Immature natural killer cell (primary cell): Measurements from ENCODE around the gene GALR3. TPM values are rescaled to one million over a fixed set of nuclear protein-coding genes. Genes with fewer than 3 reads are reported as not detected.
A peak's percentile ranks its signal among the peaks of the same experiment; 100 is the strongest.

Experiments
- DNase-seq, 3 donors: peaks; one replicate each; pipeline ENCODE4 v3.0.0; 2022; ENCODE audit warnings: mixed read lengths in 1 of 3
- H3K27ac Mint-ChIP-seq, 6 donors: one replicate each; pipeline ENCODE4 v1.8.0; 2020; ENCODE audit warnings: mixed read lengths in 6 of 6, mild to moderate bottlenecking in 5 of 6, inconsistent platforms in 4 of 6, moderate library complexity in 3 of 6
- H3K27me3 Mint-ChIP-seq, 3 donors: one replicate each; pipeline ENCODE4 v1.8.0; 2020 to 2021; ENCODE audit warnings: low read depth in 3 of 3, mild to moderate bottlenecking in 3 of 3, mixed read lengths in 3 of 3, moderate library complexity in 3 of 3, inconsistent platforms in 1 of 3
- H3K36me3 Mint-ChIP-seq, 3 donors: one replicate each; pipeline ENCODE4 v1.8.0; 2020; ENCODE audit warnings: mixed read lengths in 3 of 3, inconsistent platforms in 2 of 3, mild to moderate bottlenecking in 2 of 3
- H3K4me1 Mint-ChIP-seq, 2 donors: one replicate each; pipeline ENCODE4 v1.8.0; 2020; ENCODE audit warnings: inconsistent platforms in 2 of 2, mild to moderate bottlenecking in 2 of 2, mixed read lengths in 2 of 2, moderate library complexity in 1 of 2
- H3K4me3 Mint-ChIP-seq, 5 donors: one replicate each; pipeline ENCODE4 v1.8.0; 2020; ENCODE audit warnings: mild to moderate bottlenecking in 5 of 5, mixed read lengths in 5 of 5, inconsistent platforms in 3 of 5, moderate library complexity in 3 of 5
- H3K9me3 Mint-ChIP-seq, 6 donors: one replicate each; pipeline ENCODE4 v1.8.0; 2020; ENCODE audit warnings: mild to moderate bottlenecking in 6 of 6, mixed read lengths in 6 of 6, inconsistent platforms in 4 of 6, moderate library complexity in 3 of 6
- polyA plus RNA-seq, 3 donors: library from polyadenylated mRNA; unstranded; fragments of 300-500 nt; fragmentation: Illumina TruSeq; gene quantifications; one replicate each; pipeline ENCODE4 v1.2.3, GENCODE V29; 2021

GALR3 gene
- polyA plus RNA-seq, 3 donors from 2014 or later, result not detected

GRCh38 chr22:37822079-37822833 lies 926 bp upstream of the GALR3 start:
- no peak for DNase-seq
- H3K9me3 Mint-ChIP-seq, result no peaks in the 10 kb centered on the region
- H3K4me3 Mint-ChIP-seq, result no peak overlapping the region
- peaks cover 5 to 13% (median 6%) of the 10 kb centered on the region in 3 donors for H3K27me3 Mint-ChIP-seq
- peaks cover 11 to 20% of the 10 kb centered on the region in 2 donors for H3K4me1 Mint-ChIP-seq
- H3K36me3 Mint-ChIP-seq, result no peaks in the 10 kb centered on the region
- H3K27ac Mint-ChIP-seq, result no peak overlapping the region

GRCh38 chr22:37824674-37825641 lies 1.8 kb downstream of the GALR3 start:
- Mint-ChIP-seq H3K9me3 (no peaks in the 10 kb centered on the region), H3K36me3 (peaks cover 0 to 7% (median 0%) of the 10 kb centered on the region in 3 donors), H3K27me3 (peaks cover 0 to 13% (median 6%) of the 10 kb centered on the region in 3 donors), H3K4me3 (peak overlapping the region; percentile 55 to 78 (median 68)), H3K27ac (no peak overlapping the region), H3K4me1 (peaks cover 0 to 6% of the 10 kb centered on the region in 2 donors)
- DNase-seq, result peak in 1 of 3 donors; percentile 21

GRCh38 chr22:37827056-37827455 lies 3.9 kb downstream of the GALR3 start:
- H3K36me3 Mint-ChIP-seq, result peaks cover 0 to 14% (median 3%) of the 10 kb centered on the region in 3 donors
- no peak for DNase-seq
- peak overlapping the region in 1 of 6 donors; percentile 61 for H3K27ac Mint-ChIP-seq
- H3K4me1 Mint-ChIP-seq, result peaks cover 0 to 4% of the 10 kb centered on the region in 2 donors
- H3K9me3 Mint-ChIP-seq, result no peaks in the 10 kb centered on the region
- peaks cover 0 to 7% (median 0%) of the 10 kb centered on the region in 3 donors for H3K27me3 Mint-ChIP-seq
- peak overlapping the region in 1 of 5 donors; percentile 46 for H3K4me3 Mint-ChIP-seq

- no peak for DNase-seq
- Mint-ChIP-seq H3K4me3 (no peak overlapping the region), H3K9me3 (no peaks in the 10 kb centered on the region), H3K27ac (peak overlapping the region in 1 of 6 donors; percentile 58), H3K36me3 (peaks cover 0 to 35% (median 7%) of the 10 kb centered on the region in 3 donors), H3K4me1 (peaks cover 0 to 2% of the 10 kb centered on the region in 2 donors), H3K27me3 (peaks cover 0 to 6% (median 2%) of the 10 kb centered on the region in 3 donors)
Measured at GRCh38 chr22:37830093-37830842, 7.1 kb downstream of the GALR3 start.

GRCh38 chr22:37831472-37831871 lies 8.3 kb downstream of the GALR3 start:
- no peaks in the 10 kb centered on the region for H3K4me1 Mint-ChIP-seq
- DNase-seq, result no peak
- no peak overlapping the region for H3K27ac Mint-ChIP-seq
- H3K36me3 Mint-ChIP-seq, result peaks cover 0 to 35% (median 7%) of the 10 kb centered on the region in 3 donors
- H3K4me3 Mint-ChIP-seq, result no peak overlapping the region
- H3K9me3 Mint-ChIP-seq, result no peaks in the 10 kb centered on the region
- peaks cover 0 to 3% (median 2%) of the 10 kb centered on the region in 3 donors for H3K27me3 Mint-ChIP-seq

- no peak for DNase-seq
- Mint-ChIP-seq H3K27ac (no peak overlapping the region), H3K4me1 (no peaks in the 10 kb centered on the region), H3K4me3 (no peak overlapping the region), H3K9me3 (no peaks in the 10 kb centered on the region), H3K27me3 (peaks cover 0 to 2% (median 2%) of the 10 kb centered on the region in 3 donors), H3K36me3 (peaks cover 0 to 38% (median 11%) of the 10 kb centered on the region in 3 donors)
Measured at GRCh38 chr22:37832022-37832857, 9.1 kb downstream of the GALR3 start.

GRCh38 chr22:37842015-37842793 lies 19.0 kb downstream of the GALR3 start:
- peaks cover 10 to 20% of the 10 kb centered on the region in 2 donors for H3K4me1 Mint-ChIP-seq
- H3K4me3 Mint-ChIP-seq, result peak overlapping the region; percentile 64 to 77 (median 70)
- no peaks in the 10 kb centered on the region for H3K9me3 Mint-ChIP-seq
- no peak for DNase-seq
- H3K27me3 Mint-ChIP-seq, result peaks cover 0 to 2% (median 1%) of the 10 kb centered on the region in 3 donors
- peak overlapping the region; percentile 69 to 95 (median 76) for H3K27ac Mint-ChIP-seq
- peaks cover 0 to 8% (median 2%) of the 10 kb centered on the region in 3 donors for H3K36me3 Mint-ChIP-seq

GRCh38 chr22:37843741-37844089 lies 20.5 kb downstream of the GALR3 start:
- no peaks in the 10 kb centered on the region for H3K9me3 Mint-ChIP-seq
- peaks cover 1 to 5% (median 2%) of the 10 kb centered on the region in 3 donors for H3K27me3 Mint-ChIP-seq
- H3K4me1 Mint-ChIP-seq, result peaks cover 14 to 30% of the 10 kb centered on the region in 2 donors
- H3K4me3 Mint-ChIP-seq, result peak overlapping the region; percentile 88 to 91 (median 89)
- H3K36me3 Mint-ChIP-seq, result no peaks in the 10 kb centered on the region
- no peak for DNase-seq
- H3K27ac Mint-ChIP-seq, result peak overlapping the region; percentile 76 to 95 (median 90)

- H3K36me3 Mint-ChIP-seq, result no peaks in the 10 kb centered on the region
- H3K4me3 Mint-ChIP-seq, result peak overlapping the region; percentile 81 to 93 (median 88)
- H3K9me3 Mint-ChIP-seq, result no peaks in the 10 kb centered on the region
- no peak for DNase-seq
- H3K27ac Mint-ChIP-seq, result peak overlapping the region; percentile 78 to 91 (median 88)
- peaks cover 26 to 39% of the 10 kb centered on the region in 2 donors for H3K4me1 Mint-ChIP-seq
- peaks cover 2 to 8% (median 8%) of the 10 kb centered on the region in 3 donors for H3K27me3 Mint-ChIP-seq
Measured at GRCh38 chr22:37844904-37845329, 21.7 kb downstream of the GALR3 start.

- DNase-seq, result no peak
- H3K9me3 Mint-ChIP-seq, result no peaks in the 10 kb centered on the region
- peaks cover 0 to 6% (median 0%) of the 10 kb centered on the region in 3 donors for H3K36me3 Mint-ChIP-seq
- peaks cover 40 to 48% of the 10 kb centered on the region in 2 donors for H3K4me1 Mint-ChIP-seq
- H3K27ac Mint-ChIP-seq, result no peak overlapping the region
- peak overlapping the region in 2 of 5 donors; percentile 18 to 22 for H3K4me3 Mint-ChIP-seq
- H3K27me3 Mint-ChIP-seq, result peaks cover 2 to 8% (median 8%) of the 10 kb centered on the region in 3 donors
Measured at GRCh38 chr22:37846433-37846832, 23.3 kb downstream of the GALR3 start.

GRCh38 chr22:37848587-37849088 lies 25.5 kb downstream of the GALR3 start:
- Mint-ChIP-seq H3K27ac (peak overlapping the region; percentile 95 to 98 (median 96)), H3K4me1 (peaks cover 43 to 44% of the 10 kb centered on the region in 2 donors), H3K27me3 (peaks cover 2 to 10% (median 6%) of the 10 kb centered on the region in 3 donors), H3K4me3 (peak overlapping the region; percentile 90 to 95 (median 91)), H3K9me3 (no peaks in the 10 kb centered on the region), H3K36me3 (peaks cover 6 to 13% (median 10%) of the 10 kb centered on the region in 3 donors)
- peak in 2 of 3 donors; percentile 6 to 26 for DNase-seq
